Mammary epithelial cell (primary cell): ENCODE results near the gene GPR37L1.

Experiments
- EZH2 ChIP-seq: IDR thresholded peaks from 2 replicates; pipeline ENCODE4 v1.6.1; 2012; ENCODE audit warnings: low read length, inconsistent platforms, borderline replicate concordance
- TF ChIP-seq, protein P1 (sequence below), 2 donors: IDR thresholded peaks in 1 of 2; conservative IDR thresholded peaks in 1 of 2; 2 replicates each; pipeline ENCODE4 v1.5.1; 2011 to 2012; ENCODE audit warnings: inconsistent platforms in 2 of 2, low read length in 2 of 2, mild to moderate bottlenecking in 2 of 2, control low read depth in 1 of 2, low read depth in 1 of 2; ENCODE audit not compliant: insufficient read depth in 1 of 2; ENCODE audit errors: extremely low read depth in 1 of 2

DNA sequence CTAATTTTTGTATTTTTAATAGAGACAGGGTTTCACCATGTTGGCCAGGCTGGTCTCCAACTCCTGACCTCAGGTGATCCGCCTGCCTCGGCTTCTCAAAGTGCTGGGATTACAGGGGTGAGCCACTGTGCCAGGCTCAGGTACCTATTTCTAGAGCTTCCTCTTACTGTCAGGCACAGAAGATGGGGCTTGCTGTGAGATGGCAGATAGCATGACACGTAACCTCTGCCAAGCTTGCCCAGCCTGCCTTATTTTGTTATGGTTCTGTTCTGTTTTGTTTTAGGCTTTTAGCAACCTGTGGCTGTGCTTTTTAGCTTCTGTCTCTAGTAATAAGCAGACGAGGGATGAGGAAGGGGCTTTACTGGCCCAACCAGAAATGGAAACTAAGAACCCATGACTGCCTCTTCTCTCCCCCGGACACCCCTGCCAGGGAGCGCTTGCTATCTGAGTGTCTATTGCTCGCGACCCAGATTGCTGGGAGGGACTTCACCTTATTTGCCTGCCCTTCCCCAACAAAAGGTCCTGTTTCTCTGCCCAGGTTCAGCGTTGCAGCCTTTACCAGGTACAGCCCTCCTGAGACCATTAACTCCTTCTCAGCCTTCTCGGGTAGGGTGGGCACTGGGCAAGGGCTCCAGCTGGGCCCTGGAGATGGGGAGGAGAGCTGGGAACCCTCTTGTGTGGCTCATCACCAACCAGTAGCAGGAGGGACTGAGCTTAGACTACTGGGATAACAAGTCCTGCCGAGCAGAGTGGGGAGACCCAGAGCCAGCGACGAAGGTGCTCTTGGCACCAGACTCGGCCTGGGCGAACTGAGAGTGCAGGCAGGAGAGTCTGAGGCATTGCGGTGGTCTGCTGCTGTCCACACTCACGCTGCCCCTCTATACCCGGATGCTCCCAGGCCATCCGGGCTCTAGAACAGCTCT, 57.4 kb downstream of the GPR37L1 start:
- TF ChIP-seq, protein P1, sequence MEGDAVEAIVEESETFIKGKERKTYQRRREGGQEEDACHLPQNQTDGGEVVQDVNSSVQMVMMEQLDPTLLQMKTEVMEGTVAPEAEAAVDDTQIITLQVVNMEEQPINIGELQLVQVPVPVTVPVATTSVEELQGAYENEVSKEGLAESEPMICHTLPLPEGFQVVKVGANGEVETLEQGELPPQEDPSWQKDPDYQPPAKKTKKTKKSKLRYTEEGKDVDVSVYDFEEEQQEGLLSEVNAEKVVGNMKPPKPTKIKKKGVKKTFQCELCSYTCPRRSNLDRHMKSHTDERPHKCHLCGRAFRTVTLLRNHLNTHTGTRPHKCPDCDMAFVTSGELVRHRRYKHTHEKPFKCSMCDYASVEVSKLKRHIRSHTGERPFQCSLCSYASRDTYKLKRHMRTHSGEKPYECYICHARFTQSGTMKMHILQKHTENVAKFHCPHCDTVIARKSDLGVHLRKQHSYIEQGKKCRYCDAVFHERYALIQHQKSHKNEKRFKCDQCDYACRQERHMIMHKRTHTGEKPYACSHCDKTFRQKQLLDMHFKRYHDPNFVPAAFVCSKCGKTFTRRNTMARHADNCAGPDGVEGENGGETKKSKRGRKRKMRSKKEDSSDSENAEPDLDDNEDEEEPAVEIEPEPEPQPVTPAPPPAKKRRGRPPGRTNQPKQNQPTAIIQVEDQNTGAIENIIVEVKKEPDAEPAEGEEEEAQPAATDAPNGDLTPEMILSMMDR (conservative IDR thresholded peaks at IDR 0.05 in 1 of 2, IDR thresholded peaks at IDR 0.05 in 1 of 2; ENCODE audit: extremely low read depth in 1 of 2, insufficient read depth in 1 of 2, low read depth in 1 of 2, low read length in 2 of 2) = no peak
- no peak for TF ChIP-seq EZH2
